Activated gamma-delta T cell treated with Interleukin-2 at 50 U/mL for 16 hours (primary cell): ENCODE results near the gene GATAD2B.
A peak's percentile ranks its signal among the peaks of the same experiment; 100 is the strongest.
"Not testable (repeated sequence)": the region's sequence is repeated elsewhere in the genome, so short reads cannot be mapped to it uniquely, and the experiment has no call there.

Experiments
- DNase-seq: peaks from one replicate; pipeline ENCODE4 v3.0.0-alpha.2; 2020

GATAD2B gene

GRCh38 chr1:153775458-153776327, 147.1 kb downstream of the GATAD2B start:
- DNase-seq: peak; percentile 64

GRCh38 chr1:153774780-153775457, 147.9 kb downstream of the GATAD2B start, which contains the start of gene SLC27A3:
TSS of gene SLC27A3 (plus strand) at chr1:153775407. CDS start at chr1:153775498, 91 bp downstream.
- no peak for DNase-seq

- DNase-seq: no peak
Observed at GRCh38 chr1:153774026-153774595, 148.7 kb downstream of the GATAD2B start.

- DNase-seq: no peak
Observed at GRCh38 chr1:153773096-153773921, 149.5 kb downstream of the GATAD2B start.

- no peak for DNase-seq
Observed at GRCh38 chr1:153771841-153772593, 150.8 kb downstream of the GATAD2B start.

GRCh38 chr1:153771261-153771660, 151.5 kb downstream of the GATAD2B start:
- DNase-seq: no peak

- DNase-seq: no peak
Observed at GRCh38 chr1:153770797-153771196, 152.0 kb downstream of the GATAD2B start.

- DNase-seq: no peak
Observed at GRCh38 chr1:153769221-153769620, 153.6 kb downstream of the GATAD2B start.

- DNase-seq: no peak
Observed at GRCh38 chr1:153768316-153769181, 154.2 kb downstream of the GATAD2B start.

GRCh38 chr1:153767519-153767918, 155.3 kb downstream of the GATAD2B start:
- no peak for DNase-seq

GRCh38 chr1:153766663-153767062, 156.1 kb downstream of the GATAD2B start:
- not testable (repeated sequence) for DNase-seq

- DNase-seq: no peak
Observed at GRCh38 chr1:153764310-153764709, 158.5 kb downstream of the GATAD2B start.

GRCh38 chr1:153763365-153764225, 159.2 kb downstream of the GATAD2B start:
- DNase-seq: no peak

- DNase-seq: no peak
Observed at GRCh38 chr1:153760440-153760839, 162.3 kb downstream of the GATAD2B start.
